Activated T-cell treated with anti-CD3 and anti-CD28 coated beads, Interleukin-2, amount 50 U/mL, for 24 hours (primary cell): ENCODE results near the gene CCDC136.

ENCODE experiments used
- DNase-seq: peaks from one replicate; pipeline ENCODE4 v3.0.0-alpha.2; 2020
- H3K27ac Mint-ChIP-seq: 2 replicates; pipeline ENCODE4 v1.8.0; 2020; ENCODE audit warnings: mild to moderate bottlenecking, mixed read lengths
- H3K27me3 Mint-ChIP-seq: 2 replicates; pipeline ENCODE4 v1.8.0; 2020; ENCODE audit warnings: mixed read lengths
- H3K36me3 Mint-ChIP-seq: 2 replicates; pipeline ENCODE4 v1.8.0; 2020; ENCODE audit warnings: low read depth, mixed read lengths
- H3K4me1 Mint-ChIP-seq: 2 replicates; pipeline ENCODE4 v1.8.0; 2020; ENCODE audit warnings: low read depth, mixed read lengths
- H3K4me3 Mint-ChIP-seq: 2 replicates; pipeline ENCODE4 v1.8.0; 2020; ENCODE audit warnings: mild to moderate bottlenecking, moderate library complexity, mixed read lengths
- H3K9me3 Mint-ChIP-seq: 2 replicates; pipeline ENCODE4 v1.8.0; 2020; ENCODE audit warnings: mixed read lengths

The CCDC136 gene

GRCh38 chr7:128837521-128837921 is 45.8 kb downstream of the CCDC136 start:
- no peak overlapping the region for H3K4me3 Mint-ChIP-seq
- no peak overlapping the region for H3K27ac Mint-ChIP-seq
- peaks cover 1% of the 10 kb centered on the region for H3K27me3 Mint-ChIP-seq
- H3K4me1 Mint-ChIP-seq = peaks cover 5% of the 10 kb centered on the region
- no peaks in the 10 kb centered on the region for H3K36me3 Mint-ChIP-seq
- H3K9me3 Mint-ChIP-seq = no peaks in the 10 kb centered on the region
- no peak for DNase-seq

DNA sequence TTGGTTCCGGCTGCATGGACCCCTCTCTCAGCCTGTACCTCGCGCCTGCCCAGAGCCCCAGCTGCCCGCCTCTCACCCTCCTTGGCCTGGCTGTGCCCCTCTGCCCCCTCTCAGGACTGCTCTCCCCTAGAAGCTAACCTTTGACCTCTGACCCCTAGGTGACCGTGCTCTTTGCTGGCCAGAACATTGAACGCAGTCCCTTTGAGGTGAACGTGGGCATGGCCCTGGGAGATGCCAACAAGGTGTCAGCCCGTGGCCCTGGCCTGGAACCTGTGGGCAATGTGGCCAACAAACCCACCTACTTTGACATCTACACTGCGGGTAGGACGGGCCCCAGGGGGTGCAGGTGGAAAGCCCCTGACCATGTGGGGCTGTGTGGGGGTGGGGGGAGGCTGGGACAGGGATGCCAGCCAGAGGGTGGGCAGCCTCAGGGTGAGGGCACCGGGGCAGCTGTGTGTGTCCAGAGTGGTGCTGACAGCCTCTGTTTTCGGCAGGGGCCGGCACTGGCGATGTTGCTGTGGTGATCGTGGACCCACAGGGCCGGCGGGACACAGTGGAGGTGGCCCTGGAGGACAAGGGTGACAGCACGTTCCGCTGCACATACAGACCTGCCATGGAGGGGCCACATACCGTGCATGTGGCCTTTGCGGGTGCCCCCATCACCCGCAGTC is 46.5 kb downstream of the CCDC136 start:
- Mint-ChIP-seq H3K4me3 (no peak overlapping the region), H3K9me3 (no peaks in the 10 kb centered on the region), H3K36me3 (no peaks in the 10 kb centered on the region)

DNA sequence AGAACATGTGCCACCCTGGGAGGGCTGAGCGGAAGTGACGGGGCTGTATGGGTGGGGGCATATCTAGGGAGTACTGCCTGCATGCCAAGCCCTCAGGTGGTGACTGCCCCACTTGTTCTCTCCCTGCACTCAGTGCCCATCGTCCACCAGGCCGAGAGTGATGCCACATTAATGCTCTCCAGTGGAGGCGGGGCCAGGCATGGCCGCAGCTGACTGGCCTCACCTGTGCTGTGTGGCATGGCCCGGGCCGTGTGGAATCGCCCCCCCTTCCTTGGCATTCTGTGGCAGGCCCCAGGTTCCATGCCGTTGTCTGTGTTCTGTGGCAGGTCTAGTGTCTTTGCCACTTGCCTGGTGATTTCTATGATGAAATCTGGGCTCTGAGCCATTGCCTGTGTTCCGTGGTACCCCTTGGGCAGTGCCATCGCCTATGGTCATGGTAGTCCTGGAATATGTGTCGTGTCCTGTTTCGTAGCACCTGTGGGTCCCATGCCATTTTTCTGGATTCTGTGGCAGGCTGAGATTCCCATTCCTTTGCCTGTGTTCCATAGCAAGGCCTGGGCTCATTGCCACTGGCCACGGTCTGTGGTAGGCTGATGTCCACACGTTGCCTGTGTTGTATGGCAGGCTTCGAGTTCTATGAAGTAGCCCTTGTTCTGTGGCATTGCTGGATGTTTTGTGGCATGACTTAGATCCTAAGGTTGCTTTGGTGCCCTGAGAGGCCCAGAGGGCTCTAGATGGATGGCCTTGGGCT is 47.4 kb downstream of the CCDC136 start:
- DNase-seq = no peak
- Mint-ChIP-seq H3K27ac (no peak overlapping the region), H3K36me3 (no peaks in the 10 kb centered on the region), H3K27me3 (no peaks in the 10 kb centered on the region), H3K9me3 (no peaks in the 10 kb centered on the region), H3K4me1 (peaks cover 5% of the 10 kb centered on the region), H3K4me3 (no peak overlapping the region)

More for the DNA sequence above, 46.5 kb downstream of the CCDC136 start:
- Mint-ChIP-seq H3K27ac (no peak overlapping the region), H3K27me3 (no peaks in the 10 kb centered on the region), H3K4me1 (peaks cover 5% of the 10 kb centered on the region)
- DNase-seq = no peak

DNA sequence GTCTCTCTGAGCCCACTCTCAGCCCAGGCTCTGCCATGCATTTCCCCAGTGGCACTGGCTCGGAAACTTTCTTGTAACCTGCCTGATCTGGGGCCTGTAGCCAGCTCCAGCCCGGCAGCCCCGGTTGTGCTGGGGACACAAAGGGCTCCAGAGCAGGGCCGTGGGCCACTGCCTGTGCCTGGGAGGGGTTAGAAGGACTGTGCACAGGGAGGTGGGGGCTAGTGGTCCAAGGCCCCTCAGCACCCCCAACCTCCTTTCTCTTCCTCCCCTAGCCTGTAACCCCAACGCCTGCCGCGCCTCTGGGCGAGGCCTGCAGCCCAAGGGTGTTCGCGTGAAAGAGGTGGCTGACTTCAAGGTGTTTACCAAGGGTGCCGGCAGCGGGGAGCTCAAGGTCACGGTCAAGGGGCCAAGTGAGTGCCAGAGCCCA is 48.0 kb downstream of the CCDC136 start:
- Mint-ChIP-seq H3K9me3 (no peaks in the 10 kb centered on the region), H3K36me3 (no peaks in the 10 kb centered on the region), H3K27ac (no peak overlapping the region), H3K4me3 (no peak overlapping the region), H3K27me3 (no peaks in the 10 kb centered on the region), H3K4me1 (peaks cover 5% of the 10 kb centered on the region)
- no peak for DNase-seq

DNA sequence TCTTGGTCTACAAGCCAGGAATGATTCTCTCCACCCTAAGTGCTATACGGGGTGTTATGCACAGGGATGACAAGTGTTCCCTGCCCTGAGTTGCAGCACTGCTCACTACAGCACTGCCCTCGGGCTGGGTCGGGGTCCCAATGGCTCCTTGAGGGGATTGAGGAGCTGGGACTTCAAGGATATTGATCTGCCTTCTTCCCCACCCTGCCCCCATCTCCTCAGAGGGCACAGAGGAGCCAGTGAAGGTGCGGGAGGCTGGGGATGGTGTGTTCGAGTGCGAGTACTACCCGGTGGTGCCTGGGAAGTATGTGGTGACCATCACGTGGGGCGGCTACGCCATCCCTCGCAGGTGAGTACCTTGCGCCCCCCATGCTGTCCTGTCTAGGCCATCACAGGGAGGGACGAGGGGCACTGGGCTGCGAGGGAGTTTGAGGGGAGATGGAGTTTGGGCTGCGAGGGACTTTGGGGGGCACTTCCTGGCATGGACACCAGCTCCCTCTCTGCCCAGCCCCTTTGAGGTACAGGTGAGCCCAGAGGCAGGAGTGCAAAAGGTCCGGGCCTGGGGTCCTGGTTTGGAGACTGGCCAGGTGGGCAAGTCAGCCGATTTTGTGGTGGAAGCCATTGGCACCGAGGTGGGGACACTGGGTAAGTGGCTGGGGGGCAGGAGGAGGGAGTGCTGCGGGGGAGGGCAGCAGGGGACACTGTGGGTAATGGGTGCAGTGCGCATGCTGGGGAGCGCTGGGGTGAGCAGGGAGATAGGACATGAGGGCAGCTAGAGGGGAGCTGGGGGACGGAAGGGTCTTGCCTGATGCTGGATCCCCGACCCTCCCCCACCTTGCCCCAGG is 48.8 kb downstream of the CCDC136 start:
- H3K36me3 Mint-ChIP-seq = no peaks in the 10 kb centered on the region
- no peaks in the 10 kb centered on the region for H3K27me3 Mint-ChIP-seq
- no peaks in the 10 kb centered on the region for H3K9me3 Mint-ChIP-seq
- no peak overlapping the region for H3K4me3 Mint-ChIP-seq
- no peak for DNase-seq
- H3K4me1 Mint-ChIP-seq = peaks cover 5% of the 10 kb centered on the region
- H3K27ac Mint-ChIP-seq = no peak overlapping the region

DNA sequence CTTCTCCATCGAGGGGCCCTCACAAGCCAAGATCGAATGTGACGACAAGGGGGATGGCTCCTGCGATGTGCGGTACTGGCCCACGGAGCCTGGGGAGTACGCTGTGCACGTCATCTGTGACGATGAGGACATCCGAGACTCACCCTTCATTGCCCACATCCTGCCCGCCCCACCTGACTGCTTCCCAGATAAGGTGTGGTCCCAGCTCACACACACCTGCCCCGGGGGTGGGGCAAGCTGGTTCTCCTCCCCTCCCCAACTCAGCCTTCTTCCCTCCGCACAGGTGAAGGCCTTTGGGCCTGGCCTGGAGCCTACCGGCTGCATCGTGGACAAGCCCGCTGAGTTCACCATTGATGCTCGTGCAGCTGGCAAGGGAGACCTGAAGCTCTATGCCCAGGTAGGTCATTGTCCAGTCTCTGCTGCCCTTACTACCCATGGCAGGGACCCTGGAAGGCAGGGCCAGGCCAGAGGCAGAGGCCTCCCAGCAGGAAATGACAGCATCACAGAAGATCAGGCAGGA is 49.5 kb downstream of the CCDC136 start:
- no peak overlapping the region for H3K27ac Mint-ChIP-seq
- H3K27me3 Mint-ChIP-seq = no peaks in the 10 kb centered on the region
- H3K4me1 Mint-ChIP-seq = peaks cover 5% of the 10 kb centered on the region
- no peak for DNase-seq
- no peaks in the 10 kb centered on the region for H3K36me3 Mint-ChIP-seq
- H3K4me3 Mint-ChIP-seq = no peak overlapping the region
- H3K9me3 Mint-ChIP-seq = no peaks in the 10 kb centered on the region

- no peaks in the 10 kb centered on the region for H3K9me3 Mint-ChIP-seq
- no peaks in the 10 kb centered on the region for H3K36me3 Mint-ChIP-seq
- no peaks in the 10 kb centered on the region for H3K27me3 Mint-ChIP-seq
- DNase-seq = peak; percentile 73
- no peak overlapping the region for H3K4me3 Mint-ChIP-seq
- H3K4me1 Mint-ChIP-seq = peaks cover 5% of the 10 kb centered on the region
- no peak overlapping the region for H3K27ac Mint-ChIP-seq
Measured at GRCh38 chr7:128841921-128842673, 50.3 kb downstream of the CCDC136 start.

GRCh38 chr7:128842674-128843641 is 51.2 kb downstream of the CCDC136 start:
- H3K4me1 Mint-ChIP-seq = peaks cover 5% of the 10 kb centered on the region
- no peak overlapping the region for H3K27ac Mint-ChIP-seq
- H3K36me3 Mint-ChIP-seq = no peaks in the 10 kb centered on the region
- no peak overlapping the region for H3K4me3 Mint-ChIP-seq
- H3K27me3 Mint-ChIP-seq = no peaks in the 10 kb centered on the region
- no peak for DNase-seq
- no peaks in the 10 kb centered on the region for H3K9me3 Mint-ChIP-seq

DNA sequence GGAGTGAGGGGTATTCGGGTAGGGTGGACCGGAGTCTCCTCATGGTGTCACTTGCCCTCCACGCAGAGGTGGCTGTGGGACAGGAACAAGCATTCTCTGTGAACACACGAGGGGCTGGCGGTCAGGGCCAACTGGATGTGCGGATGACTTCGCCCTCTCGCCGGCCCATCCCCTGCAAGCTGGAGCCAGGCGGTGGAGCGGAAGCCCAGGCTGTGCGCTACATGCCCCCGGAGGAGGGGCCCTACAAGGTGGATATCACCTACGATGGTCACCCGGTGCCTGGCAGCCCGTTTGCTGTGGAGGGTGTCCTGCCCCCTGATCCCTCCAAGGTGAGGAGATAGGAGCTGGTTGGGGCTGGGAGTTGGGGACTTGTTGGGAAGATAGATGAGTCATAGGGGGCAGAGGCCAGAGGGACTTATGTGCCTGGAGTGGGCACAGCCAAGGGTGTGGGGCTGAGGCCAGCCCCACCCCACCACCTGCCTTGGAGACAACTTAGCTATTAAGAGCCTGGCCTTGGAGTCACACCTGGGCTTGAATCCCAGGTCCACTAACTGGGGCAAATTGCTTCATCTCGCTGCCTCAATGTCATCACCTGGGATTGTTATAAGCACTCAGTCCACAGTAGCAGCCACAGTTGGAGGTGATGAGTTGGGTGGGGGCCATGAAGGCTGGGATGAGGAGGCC is 52.3 kb downstream of the CCDC136 start:
- H3K9me3 Mint-ChIP-seq = no peaks in the 10 kb centered on the region

GRCh38 chr7:128844777-128845311 is 53.1 kb downstream of the CCDC136 start:
- no peak for DNase-seq
- Mint-ChIP-seq H3K4me1 (peaks cover 5% of the 10 kb centered on the region), H3K4me3 (no peak overlapping the region), H3K9me3 (no peaks in the 10 kb centered on the region), H3K27me3 (no peaks in the 10 kb centered on the region), H3K36me3 (no peaks in the 10 kb centered on the region), H3K27ac (no peak overlapping the region)

More for the DNA sequence above, 52.3 kb downstream of the CCDC136 start:
- H3K27ac Mint-ChIP-seq = no peak overlapping the region
- H3K4me1 Mint-ChIP-seq = peaks cover 5% of the 10 kb centered on the region
- no peak for DNase-seq
- no peak overlapping the region for H3K4me3 Mint-ChIP-seq
- no peaks in the 10 kb centered on the region for H3K27me3 Mint-ChIP-seq
- H3K36me3 Mint-ChIP-seq = no peaks in the 10 kb centered on the region

DNA sequence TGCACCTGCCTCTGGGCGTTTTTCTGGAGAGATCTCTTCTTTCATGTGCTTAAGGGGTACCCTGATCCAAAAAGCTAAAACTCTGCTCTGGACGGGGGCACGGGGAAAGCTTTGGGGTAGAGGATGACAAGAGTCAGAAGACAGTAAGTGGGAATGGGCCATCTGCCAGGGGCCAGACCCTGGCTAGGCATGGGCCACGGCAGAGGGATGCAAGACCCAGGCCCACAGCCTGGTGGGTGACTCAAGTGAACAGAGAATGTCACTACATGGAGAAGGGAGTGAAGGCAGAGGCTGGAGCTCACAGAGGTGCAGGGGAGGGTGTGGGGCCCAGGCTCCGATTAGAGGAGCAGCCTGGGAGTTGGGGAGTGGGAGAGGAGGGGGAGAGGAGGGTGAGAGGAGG is 53.7 kb downstream of the CCDC136 start:
- Mint-ChIP-seq H3K9me3 (no peaks in the 10 kb centered on the region), H3K27ac (peak overlapping the region; percentile 26), H3K4me3 (no peak overlapping the region), H3K4me1 (peaks cover 5% of the 10 kb centered on the region), H3K36me3 (no peaks in the 10 kb centered on the region), H3K27me3 (no peaks in the 10 kb centered on the region)
- no peak for DNase-seq

DNA sequence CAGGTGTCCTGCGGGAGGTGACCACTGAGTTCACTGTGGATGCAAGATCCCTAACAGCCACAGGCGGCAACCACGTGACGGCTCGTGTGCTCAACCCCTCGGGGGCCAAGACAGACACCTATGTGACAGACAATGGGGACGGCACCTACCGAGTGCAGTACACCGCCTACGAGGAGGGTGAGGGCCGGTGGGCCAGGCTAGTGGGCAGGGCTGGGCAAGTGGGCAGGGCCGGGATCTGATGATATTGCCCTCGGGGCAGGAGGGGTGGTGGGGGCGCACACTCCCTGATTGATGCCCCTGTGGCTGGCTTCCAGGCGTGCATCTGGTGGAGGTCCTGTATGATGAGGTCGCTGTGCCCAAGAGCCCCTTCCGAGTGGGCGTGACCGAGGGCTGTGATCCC is 54.2 kb downstream of the CCDC136 start:
- Mint-ChIP-seq H3K36me3 (no peaks in the 10 kb centered on the region), H3K4me3 (no peak overlapping the region), H3K27me3 (no peaks in the 10 kb centered on the region), H3K9me3 (no peaks in the 10 kb centered on the region), H3K4me1 (peaks cover 5% of the 10 kb centered on the region), H3K27ac (no peak overlapping the region)
- DNase-seq = no peak
